Stimulated activated CD4-positive, alpha-beta T cell treated with anti-CD3 and anti-CD28 coated beads, Interleukin-4, amount 100 ng/mL, for 24 hours (primary cell): ENCODE measurements around the gene CPN1.
"Not testable (repeated sequence)": the region's sequence is repeated elsewhere in the genome, so short reads cannot be mapped to it uniquely, and the experiment has no call there.

Source experiments
- DNase-seq: peaks from one replicate; pipeline ENCODE4 v3.0.0-alpha.2; 2020

Gene CPN1

DNA sequence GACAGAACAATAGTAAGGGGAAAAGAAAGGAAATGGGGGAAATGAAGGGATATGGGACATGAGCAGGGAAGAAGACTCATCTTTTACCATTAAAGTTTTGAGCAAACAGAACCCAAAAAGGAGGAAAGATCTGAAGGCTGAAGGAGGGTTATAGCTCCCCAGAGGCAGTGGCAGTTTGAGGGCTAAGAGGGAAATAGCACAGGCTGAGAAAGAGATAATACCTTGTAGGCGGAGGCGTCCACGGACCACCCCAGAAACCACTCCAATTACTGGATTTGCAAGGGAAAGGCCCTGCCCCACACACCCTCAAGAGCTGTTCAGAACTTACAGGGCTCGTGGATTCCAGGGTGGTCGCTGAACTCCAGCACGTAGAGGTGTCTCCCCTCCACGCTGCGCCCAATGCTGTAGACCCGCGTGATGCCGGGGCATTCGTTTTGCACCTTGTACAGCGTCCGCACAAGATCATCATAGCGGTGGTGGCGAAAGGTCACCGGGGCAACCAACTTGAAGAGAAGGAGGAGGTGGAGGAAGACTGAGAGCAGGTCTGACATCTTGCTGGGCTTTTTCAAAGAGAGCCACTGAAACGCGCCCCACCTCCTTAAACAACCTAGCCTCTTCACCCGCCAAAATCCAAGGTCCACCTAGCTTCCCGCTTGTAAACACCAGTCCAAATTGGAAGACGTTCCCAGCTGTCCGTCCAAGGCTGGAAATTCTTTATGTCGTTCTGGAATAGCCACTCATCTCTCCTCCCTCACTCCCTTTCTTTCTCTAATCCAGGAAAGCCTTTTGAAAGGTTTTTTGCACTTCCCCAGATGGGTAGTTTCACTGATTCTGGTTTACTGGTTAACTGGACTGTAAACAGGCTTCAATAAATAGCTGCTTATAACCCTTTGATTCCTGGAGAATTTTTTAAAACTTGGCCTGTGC is at the start of gene CPN1:
TSS of gene CPN1 (minus strand) at position 795 of the 927 bp plus-strand sequence. CDS start at position 551, 244 bp downstream.
- DNase-seq = no peak

DNA sequence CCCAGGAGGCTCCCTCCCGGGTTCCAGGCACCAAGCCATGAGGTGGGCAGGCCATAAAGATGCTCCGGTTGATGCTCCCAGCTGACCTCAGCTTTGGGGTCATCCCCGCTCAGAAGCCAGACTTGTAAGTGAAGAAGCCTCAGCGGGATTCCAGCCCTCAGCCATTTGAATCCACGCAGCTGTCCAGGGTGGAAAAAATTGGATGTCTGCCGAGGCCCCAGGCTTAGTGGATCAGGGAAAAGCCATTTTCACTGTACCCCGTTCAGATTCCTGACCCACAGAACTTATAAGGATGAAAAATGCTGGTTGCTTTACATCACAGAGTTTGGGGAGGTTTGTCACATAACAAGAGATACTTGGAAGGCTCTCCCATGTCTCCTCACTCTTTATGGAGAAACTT is 49.2 kb upstream of the CPN1 start:
- DNase-seq = no peak

DNA sequence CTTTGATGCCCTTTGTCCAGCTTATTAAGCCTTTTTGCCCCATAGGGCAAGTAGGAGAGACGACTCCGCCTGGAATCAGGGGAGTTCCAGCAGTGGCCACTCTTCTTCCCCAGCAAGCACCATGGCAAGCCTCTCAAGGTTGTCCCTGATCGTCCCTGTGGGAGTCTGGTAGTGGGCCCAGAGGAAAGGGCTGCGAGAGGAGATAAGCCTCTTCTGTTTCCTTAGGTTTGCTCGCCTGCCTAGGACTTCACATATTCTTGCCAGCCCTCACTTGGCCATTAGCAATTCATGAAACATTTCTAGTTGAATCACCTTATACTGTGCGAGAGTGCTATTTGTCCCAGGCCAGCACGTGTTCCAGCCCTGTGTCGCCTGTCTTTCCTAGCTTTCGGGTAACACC is 47.8 kb upstream of the CPN1 start:
- DNase-seq = no peak

DNA sequence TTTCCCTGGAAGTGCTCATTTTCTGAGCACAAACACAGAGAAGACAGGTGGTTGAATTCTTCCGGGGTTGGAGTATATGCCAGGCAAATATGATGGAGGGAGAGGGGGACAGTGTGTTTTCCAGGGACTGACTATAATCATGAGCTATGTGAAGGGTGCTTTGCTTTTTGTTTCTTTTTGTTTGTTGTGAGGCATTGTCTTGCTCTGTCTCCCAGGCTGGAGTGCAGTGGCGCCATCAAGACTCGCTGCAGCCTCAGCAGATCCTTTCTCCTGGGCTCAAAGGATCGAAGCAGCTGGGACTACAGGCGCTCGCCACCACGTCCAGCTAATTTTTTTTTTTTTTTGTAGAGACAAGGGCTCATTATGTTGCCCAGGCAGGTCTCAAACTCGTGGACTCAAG is 47.3 kb upstream of the CPN1 start:
- no peak for DNase-seq

DNA sequence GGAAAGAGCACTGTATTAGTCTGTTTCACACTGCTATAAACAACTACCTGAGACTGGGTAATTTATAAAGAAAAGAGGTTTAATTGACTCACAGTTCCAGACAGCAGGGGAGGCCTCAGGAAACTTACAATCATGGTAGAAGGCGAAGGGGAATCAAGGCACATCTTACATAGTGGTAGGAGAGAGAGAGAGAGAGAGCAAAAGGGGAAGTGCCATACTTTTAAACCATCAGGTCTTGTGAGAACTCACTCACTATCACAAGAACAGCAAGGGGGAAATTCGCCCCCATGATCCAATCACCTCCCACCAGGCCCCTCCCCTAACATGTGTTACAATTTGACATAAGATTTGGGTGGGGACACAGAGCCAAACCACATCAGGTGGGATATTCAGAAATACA is 43.7 kb upstream of the CPN1 start:
- DNase-seq = not testable (repeated sequence)

DNA sequence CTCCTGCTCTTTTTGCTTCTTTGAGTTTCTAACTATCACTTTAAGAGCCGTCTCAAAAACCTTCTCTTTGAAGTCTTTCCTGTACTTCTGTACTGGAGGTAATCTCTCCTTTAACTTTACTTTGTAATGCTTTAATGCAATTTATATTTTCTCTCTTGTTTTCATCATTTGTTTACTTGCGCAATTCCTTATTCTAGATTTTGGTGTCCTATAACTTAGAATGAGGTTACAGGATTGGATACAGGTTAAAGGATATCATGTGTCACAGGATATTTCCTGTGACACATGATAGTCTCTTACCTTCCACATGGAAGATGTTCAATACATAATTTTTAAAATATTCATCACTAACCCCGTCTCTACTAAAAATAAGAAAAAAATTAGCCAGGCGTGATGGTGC is 42.4 kb upstream of the CPN1 start:
- no peak for DNase-seq

DNA sequence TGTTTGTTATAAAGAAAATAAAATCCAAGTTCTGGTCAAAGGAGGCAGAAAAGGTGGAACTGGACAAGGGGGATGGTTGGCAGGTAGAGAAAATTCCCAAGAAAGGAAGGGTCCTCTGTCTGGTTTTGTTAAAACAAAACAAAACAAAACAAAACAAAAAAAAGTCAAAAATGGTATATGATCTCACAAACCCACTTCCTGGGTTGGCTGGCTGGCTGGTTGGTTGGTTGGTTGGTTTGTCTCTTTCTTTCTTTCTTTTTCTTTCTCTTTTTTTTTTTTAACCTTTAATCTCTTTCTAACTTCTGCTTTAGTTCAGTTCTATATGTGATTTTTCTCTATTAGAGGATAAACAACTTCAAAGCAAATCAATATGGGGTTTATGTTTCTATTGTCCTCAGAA is 41.1 kb upstream of the CPN1 start:
- no peak for DNase-seq

DNA sequence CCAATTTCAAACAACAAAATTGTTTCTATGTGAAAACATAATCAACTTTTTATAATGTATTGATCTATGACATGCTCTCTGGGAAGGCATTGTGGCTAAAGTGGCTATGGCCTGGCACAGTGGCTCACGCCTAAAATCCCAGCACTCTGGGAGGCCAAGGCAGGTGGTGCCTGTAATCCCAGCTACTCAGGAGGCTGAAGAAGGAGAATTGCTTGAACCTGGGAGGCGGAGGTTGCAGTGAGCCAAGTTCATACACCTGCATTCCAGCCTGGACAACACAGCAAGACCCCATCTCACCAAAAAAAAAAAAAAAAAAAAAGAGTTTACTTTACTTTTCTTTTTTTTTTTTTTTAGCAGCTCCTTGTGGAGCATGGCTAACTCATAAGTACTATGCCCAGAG is 38.9 kb upstream of the CPN1 start:
- no peak for DNase-seq

DNA sequence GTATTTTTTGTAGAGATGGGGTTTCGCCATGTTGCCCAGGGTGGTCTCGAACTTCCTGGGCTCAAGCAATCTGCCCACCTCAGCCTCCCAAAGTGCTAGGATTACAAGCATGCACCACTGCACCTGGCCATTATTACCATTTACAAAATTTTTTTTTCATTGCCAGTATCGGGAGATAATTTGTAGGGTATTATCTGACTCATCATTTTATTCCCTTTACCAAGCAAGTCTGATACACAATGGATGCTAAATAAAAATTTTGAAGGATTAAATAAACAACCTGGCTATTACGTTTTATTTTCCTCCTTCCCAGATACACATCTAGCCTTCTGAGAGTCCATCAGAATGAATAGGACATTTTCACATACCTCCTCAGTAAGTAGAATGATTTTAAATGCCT is 38.1 kb upstream of the CPN1 start:
- DNase-seq = no peak

DNA sequence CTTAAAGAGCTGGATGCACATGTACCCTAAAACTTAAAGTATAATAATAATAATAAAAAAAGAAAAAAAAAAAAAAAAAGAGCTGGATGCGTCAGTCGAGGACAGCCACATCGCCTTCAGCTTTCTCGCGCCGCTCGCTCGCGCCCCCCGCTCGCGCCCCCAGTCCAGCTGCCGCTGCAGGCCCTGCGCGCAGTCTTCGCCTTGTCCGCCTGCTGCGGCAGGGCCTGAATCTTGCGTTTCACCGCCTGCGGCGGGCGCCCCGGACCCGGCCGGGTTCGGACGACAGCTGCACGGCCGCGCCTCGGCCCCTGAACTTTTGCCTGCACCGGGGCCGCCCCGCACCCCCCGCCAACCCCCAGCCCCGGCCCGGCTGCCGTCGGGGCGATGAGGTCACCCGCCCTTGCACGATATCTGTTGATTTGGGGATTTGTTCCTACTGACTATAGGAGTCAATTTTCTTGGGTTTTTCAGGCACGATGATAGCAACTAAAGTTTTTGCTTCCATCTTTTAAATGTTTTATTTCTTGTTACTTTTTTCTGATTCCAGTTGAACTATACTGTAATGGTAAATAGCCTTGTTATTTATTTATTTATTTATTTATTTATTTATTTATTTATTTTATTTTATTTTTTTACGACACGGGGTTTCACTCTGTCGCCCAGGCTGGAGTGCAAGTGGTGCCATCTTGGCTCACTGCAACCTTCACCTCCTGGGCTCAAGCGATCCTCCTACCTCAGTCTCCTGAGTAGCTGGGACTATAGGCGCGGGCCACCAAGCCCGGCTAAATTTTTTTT is 33.5 kb upstream of the CPN1 start:
- DNase-seq = no peak

DNA sequence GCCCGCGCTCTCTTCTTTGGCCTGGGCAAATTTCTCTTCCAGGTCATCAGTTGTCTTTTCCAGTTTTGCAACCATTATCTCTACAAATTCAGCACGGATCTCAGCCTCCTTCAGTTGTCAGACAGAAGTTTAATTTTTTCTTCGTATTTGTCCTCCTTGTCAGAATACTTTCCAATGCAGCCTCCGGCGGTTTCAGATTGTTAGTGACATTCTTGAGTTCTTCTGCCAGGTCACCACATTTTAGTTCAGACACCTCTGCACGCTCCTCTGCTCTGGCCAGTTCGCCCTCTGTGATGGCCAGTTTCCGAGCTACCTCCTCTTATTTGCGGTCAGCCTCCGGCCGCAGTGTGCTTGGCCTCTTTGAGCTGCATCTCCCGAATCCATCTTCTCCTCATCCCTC is 32.8 kb upstream of the CPN1 start:
- DNase-seq = no peak

DNA sequence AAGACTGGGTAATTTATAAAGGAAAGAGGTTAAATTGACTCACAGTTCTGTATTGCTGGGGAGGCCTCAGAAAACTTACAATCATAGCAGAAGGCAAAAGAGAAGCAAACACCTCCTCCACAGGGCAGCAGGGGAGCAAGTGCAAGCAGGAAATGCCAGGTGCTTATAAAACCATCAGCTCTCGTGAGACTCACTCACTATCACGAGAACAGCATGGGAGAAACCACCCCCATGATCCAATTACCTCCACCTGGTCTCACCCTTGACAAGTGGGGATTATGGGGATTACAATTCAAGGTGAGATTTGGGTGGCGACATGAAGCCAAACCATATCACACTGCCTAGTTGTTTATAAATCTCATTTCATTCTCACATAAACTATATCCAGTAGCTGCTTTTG is 28.0 kb upstream of the CPN1 start:
- DNase-seq = no peak

DNA sequence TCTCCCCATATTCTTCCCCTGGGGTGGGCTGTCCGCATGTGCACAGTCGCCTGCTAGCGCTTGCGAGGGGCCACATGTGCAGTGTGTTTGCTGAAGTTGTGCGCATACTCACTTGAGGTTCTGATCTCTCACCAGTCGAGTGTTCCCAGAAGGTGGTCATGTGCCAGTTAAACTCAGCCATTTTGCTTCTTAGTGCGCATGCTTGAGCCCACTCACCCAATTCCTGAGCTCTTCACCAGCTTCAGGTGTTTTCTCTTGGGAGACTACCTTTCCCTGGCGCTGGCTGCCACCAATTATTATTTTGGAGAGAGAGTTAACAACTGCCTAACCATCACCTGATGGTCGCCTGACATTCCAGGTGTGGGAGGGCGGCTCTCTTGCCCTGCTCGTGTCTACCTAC is 25.2 kb upstream of the CPN1 start:
- no peak for DNase-seq

DNA sequence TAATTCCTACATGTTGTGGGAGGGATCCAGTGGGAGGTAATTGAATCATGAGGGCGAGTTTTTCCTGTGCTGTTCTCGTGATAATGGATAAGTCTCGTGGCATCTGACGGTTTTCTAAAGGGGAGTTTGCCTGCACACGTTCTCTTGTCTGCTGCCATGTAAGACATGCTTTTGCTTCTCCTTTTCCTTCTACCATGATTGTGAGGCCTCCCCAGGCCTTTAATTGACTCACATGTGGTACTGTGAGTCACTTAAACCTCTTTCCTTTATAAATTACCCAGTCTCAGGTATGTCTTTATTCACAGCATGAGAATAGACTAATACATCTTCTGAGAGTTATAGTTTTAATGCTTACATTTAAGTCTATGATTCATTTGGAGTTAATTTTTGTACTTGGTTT is 22.6 kb upstream of the CPN1 start:
- no peak for DNase-seq

DNA sequence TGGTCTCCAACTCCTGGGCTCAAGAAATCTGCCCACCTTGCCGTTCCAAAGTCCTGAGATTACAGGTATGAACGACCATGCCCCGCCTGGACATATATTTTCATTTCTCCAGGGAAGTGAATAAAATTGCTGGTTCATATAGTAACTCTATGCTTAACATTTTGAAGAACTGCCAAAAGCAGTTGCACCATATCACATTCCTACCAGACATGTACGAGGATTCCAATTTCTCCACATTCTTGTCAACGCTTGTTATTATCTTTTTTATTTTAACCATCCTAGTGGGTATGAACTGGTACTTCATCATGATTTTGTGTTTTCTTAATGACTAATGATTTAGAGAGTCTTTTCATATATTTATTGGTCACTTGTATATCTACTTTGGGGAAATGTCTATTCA is 21.9 kb upstream of the CPN1 start:
- no peak for DNase-seq

DNA sequence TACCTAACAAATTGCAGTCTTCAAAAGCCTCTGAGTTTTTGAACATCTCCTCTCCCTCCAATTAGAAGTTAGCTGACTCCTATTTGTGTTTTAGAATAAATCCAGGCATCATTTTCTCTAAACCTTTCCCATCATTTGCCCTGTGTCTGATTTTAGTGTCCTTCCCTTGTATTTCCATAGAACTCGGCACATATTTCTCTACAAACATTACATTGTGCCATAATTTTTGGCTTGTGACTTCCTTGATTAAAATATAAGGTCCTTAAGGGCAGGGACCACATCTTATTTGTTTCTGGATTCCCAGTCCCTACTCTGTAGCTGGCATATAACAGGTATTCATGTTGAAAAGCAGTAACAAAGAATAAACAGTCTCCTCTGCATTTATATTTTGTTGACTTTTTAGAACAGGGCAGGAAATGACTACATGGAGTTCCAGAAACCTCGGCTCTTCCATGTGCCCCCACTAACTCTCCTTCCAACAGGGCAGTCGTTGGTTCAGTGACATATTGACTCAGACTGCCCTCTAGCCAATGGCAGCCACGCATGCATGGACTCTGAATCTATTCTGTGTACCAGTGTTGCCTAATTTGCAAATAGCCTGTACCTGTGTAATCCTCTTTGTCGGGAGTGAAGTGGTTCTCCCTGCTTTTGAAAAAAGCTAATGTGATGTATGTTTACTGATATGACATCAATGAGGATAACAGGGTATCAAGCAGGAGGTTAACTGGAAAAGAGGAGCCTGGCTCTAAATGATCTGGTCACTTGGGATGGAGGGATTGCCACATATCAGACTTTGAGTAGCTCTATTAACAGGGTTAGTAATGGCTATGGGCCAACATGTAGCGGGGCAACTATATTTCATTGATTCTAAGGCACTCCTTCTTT is 19.8 kb upstream of the CPN1 start:
- no peak for DNase-seq

DNA sequence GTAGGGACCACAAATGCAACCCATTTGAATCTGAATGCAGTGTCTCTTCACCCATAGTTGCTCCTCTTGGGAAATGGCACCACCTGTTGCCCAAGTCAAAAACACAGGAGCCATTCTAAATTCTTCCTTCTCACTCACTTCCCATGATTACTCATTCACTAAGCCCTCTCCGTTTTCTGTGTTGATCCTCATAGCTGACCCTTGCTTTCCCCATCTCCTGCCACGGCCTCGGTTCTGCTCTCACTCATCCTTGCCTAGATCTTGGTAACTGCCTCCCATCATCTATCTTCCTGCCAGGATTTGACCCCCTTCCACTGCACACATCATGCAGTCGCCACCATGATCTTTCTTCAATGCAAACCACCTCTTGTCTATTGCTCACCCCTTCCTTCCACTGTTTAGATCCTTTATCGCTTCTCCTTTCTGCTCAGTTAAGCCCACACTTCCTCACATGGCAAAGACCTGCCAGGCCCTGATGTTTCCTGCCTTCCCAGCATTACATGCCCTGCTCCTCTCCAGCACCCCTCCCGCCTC is 19.0 kb upstream of the CPN1 start:
- no peak for DNase-seq

DNA sequence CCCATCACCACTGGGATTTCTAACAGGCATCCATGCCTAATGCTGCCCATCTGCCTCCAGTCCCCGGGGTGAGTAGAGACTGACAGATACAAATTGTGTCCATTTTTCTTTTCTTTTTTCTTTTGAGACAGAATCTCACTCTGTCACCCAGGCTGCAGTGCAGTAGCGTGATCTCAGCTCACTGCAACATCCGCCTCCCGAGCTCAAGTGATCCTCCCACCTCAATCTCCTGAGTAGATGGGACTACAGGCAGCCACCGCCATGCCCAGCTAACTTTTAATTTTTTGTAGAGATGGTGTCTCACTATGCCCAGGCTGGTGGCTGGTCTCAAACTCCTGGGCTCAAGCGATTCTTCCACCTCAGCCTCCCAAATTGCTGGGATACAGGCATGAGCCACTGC is 7.6 kb upstream of the CPN1 start:
- no peak for DNase-seq

DNA sequence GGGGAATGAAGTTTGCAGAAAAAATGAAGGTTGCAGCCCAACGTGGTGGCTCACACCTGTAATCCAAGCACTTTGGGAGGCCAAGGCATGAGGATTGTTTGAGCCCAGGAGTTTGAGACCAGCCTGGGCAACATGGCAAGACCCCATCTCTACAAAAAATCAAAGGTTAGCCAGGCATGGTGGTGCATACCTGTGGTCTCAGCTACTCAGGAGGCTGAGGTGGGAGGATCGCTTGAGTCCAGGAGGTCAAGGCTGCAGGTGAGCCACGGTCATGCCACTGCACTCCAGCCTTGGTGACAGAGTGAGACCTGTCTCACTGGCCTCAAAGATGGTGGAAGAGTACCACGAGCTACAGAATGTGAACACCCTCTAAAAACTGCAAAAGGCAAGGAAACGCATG is 5.0 kb upstream of the CPN1 start:
- DNase-seq = not testable (repeated sequence)

DNA sequence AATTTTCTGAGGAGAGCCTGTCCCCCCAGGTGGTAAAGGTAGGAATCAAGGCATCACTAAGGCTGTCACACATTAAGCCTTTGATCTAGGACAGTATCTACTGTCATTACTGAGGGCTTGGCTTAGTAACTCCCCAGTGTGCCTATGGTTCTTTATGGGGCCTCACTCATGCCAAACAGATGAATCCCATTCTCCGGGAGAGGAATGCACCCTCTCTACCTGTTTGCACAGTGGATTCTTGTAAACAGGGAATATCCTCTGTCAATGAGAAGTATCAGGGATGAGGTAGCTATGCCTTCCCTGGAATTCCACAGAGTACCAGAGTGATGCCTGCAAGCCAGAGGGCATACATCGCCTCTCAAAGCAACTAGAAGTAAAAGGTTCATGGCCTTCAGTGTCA is 3.9 kb upstream of the CPN1 start:
- DNase-seq = no peak

DNA sequence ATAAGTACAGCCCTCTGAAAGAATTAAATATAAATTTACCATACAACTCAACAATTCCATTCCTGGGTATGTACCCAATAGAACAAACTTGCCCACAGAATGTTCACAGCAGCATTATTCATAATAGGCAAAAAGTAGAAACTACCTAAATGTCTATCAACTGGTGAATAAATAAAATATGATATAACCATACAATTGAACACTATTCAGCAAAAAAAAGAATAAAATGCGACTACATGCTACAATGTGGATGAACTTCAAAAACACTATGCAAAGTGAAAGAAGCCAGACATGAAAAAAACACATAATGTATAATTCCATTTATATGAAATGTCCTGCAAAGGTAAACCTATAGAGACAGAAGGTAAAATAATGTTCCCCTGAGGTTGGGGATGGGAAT is 2.0 kb upstream of the CPN1 start:
- no peak for DNase-seq

DNA sequence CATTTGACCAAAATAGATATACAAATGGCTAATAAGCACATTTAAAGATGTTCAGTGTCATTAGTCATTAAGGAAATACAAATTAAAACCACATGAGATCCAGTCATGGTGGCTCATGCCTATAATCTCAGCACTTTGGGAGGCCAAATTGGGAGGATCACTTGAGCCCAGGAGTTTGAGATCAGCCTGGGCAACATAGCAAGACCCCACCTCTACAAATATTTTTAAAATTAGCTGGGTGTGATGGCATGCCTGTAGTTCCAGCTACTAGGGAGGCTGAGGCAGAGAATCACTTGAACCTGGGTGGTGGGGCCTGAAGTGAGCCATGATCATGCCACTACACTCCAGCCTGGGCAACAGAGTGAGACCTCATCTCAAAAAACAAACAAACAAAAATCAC is 607 bp upstream of the CPN1 start:
- DNase-seq = not testable (repeated sequence)

DNA sequence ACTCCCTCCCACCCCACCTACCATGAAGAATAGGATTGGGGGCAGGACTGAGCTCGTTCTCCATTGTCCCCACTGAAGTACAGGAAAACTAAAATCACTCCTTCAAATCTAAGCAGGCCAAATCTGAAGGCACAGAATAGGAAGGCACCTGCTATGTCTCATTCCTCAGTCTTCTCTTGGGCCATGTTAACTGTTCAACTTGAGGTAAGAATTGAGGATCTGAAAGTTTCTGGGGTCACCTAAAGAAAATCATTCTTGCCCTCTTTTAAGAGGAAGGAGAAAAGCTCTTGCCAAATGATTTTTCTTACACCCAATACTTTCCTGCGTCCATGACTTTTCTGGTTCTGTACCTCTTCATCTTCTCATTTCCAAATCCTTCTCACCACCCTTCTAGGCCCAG is 4.9 kb downstream of the CPN1 start:
- no peak for DNase-seq
